ENCODE data around the gene TUBB4A.

- TF ChIP-seq CTCF (IDR thresholded peaks at IDR 0.05; ENCODE audit: low read depth, low read length) (no peak), EZH2phosphoT487 (IDR thresholded peaks at IDR 0.05; ENCODE audit: low read depth) (no peak)
Observed at GRCh38 chr19:6528544-6529121, 26.5 kb upstream of the TUBB4A start.
